AG04449 (cell line): ENCODE data around the gene TMTC2.

Experiments used
- CTCF ChIA-PET: fragments of 350-600 bp; formaldehyde crosslinking; extraction: SDS; loops from one replicate; lab custom pipeline; 2021; ENCODE audit warnings: antibody characterized with exemption; lab: Yijun Ruan, JAX
- POLR2A ChIA-PET: fragments of 400-600, 350-600 bp; formaldehyde crosslinking; extraction: SDS; loops from one replicate; lab custom pipeline; 2020; ENCODE audit warnings: antibody characterized with exemption, inconsistent platforms; lab: Yijun Ruan, JAX
- DNase-seq: peaks from one replicate; pipeline ENCODE4 v3.0.0-alpha.2; 2010; ENCODE audit warnings: low read depth, low spot score
- H3K4me3 ChIP-seq: 2 replicates; pipeline ENCODE4 v1.5.1; 2011; ENCODE audit warnings: low read depth, mild to moderate bottlenecking, control low read depth, low read length
- CTCF ChIP-seq: IDR thresholded peaks from one replicate; pipeline ENCODE4 v1.5.1; 2011; ENCODE audit warnings: mild to moderate bottlenecking, moderate library complexity, low read length, control low read depth, inconsistent platforms; ENCODE audit not compliant: insufficient read depth; ENCODE audit errors: missing control alignments

Gene TMTC2

GRCh38 chr12:82931349-82932116 is 244.8 kb downstream of the TMTC2 start:
- TF ChIP-seq CTCF: no peak
- no peak for DNase-seq
- ChIA-PET CTCF (no interaction called here), POLR2A (no interaction called here)
- no peak overlapping the region for H3K4me3 ChIP-seq

- no peak for TF ChIP-seq CTCF
- ChIA-PET CTCF (no interaction called here), POLR2A (no interaction called here)
- no peak for DNase-seq
- no peak overlapping the region for H3K4me3 ChIP-seq
These were observed 250.4 kb downstream of the TMTC2 start for GRCh38 chr12:82937151-82937550.

GRCh38 chr12:82942521-82942920 is 255.8 kb downstream of the TMTC2 start:
- POLR2A ChIA-PET: no interaction called here
- CTCF ChIA-PET: no interaction called here
- DNase-seq: no peak
- no peak overlapping the region for H3K4me3 ChIP-seq
- TF ChIP-seq CTCF: no peak

- CTCF ChIA-PET: no interaction called here
- no peak for DNase-seq
These were observed 256.3 kb downstream of the TMTC2 start for GRCh38 chr12:82942991-82943401.

GRCh38 chr12:82948491-82948890 is 261.8 kb downstream of the TMTC2 start:
- CTCF ChIA-PET: no interaction called here
- H3K4me3 ChIP-seq: no peak overlapping the region
- no peak for TF ChIP-seq CTCF
- no peak for DNase-seq
- POLR2A ChIA-PET: no interaction called here

More at GRCh38 chr12:82942991-82943401, 256.3 kb downstream of the TMTC2 start:
- H3K4me3 ChIP-seq: no peak overlapping the region
- POLR2A ChIA-PET: no interaction called here
- no peak for TF ChIP-seq CTCF

- DNase-seq: no peak
- ChIA-PET POLR2A (no interaction called here), CTCF (no interaction called here)
- TF ChIP-seq CTCF: no peak
- H3K4me3 ChIP-seq: no peak overlapping the region
These were observed 263.6 kb downstream of the TMTC2 start for GRCh38 chr12:82950356-82950755.
